M059J (cell line): Measurements from ENCODE around the gene GPR32. TPM values are rescaled to one million over a fixed set of nuclear protein-coding genes. Genes with fewer than 3 reads are reported as not detected.
"Not testable (repeated sequence)": the region's sequence is repeated elsewhere in the genome, so short reads cannot be mapped to it uniquely, and the experiment has no call there.

Experiments
- DNase-seq: peaks from one replicate; pipeline ENCODE4 v3.0.0-alpha.2; 2012; ENCODE audit warnings: low read depth
- total RNA-seq: library from RNA; depleted of rRNA; stranded (reverse); fragments of >200 nt; shearing (Covaris generic); gene quantifications from 2 replicates; pipeline ENCODE4 v1.2.3, GENCODE V29; 2014

The GPR32 gene
- total RNA-seq, 1 experiment from 2014 or later = not detected

DNA sequence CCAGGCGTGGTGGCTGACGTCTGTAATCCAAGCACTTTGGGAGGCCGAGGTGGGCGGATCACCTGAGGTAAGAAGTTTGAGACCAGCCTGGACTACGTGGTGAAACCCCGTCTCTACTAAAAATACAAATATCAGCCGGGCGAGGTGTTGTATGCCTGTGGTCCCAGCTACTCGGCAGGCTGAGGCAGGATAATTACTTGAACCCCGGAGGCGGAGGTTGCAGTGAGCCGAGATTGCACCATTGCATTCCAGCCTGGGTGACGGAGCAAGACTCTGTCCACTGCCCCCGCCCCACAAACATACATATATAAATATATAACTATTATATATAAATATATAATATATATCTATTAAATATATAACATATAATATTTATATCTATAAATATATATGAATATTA lies 23.1 kb upstream of the GPR32 start:
- DNase-seq = not testable (repeated sequence)

DNA sequence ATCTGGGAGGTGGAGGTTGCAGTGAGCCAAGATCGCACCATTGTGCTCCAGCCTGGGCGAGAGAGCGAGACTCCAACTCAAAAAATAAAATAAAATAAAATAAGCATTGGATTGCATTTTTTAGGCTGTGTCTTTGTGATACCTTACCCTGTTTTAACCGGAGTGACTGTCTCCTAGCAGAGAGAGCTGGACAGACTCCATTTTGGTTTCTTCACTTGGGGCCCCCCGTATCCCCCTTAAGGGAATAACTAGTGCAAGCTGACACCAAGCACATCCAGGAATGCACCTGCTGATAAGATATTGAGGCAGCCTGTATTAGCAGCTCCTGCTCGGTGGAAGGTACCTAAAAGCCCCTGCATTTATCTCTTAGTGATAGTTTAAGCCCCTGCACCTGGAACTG lies 20.8 kb upstream of the GPR32 start:
- DNase-seq = no peak

DNA sequence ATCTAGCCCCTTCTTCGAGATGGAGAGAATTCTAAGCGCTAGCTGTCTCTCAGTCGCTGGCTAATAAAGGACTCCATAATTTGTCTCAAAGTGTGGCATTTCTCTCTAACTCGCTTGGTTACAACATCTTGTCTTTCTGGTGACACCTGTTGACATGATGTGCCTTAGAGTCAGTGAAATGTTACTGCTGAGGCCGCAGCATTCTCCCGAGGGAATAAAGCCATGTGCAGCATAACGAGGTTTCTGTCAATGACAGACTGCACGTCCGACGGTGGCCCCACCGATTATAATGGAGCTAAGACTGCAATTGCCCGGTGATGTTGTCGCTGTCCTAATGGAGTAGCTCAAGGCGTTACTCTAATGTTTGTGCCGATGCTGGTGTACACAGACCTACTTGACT lies 20.3 kb upstream of the GPR32 start:
- no peak for DNase-seq

DNA sequence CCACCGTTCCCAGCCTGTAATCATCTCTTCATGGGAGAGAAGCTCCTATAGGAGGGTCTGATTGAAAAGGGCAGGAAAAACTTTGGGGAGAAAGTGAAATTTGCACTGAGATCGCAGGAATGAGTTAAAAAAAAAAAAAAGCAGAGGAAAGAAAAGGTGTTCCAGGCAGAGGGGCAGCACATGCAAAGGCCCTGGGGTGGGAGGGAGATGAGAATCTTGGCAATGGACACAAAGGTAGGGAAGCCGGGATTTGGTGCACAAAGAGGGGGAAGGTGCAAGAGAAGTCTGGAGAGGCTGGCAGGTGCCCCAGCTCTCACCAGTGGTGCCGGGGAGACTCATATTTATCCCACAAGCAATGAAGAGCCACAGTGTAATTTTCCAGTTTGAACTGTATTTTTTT lies 16.4 kb upstream of the GPR32 start:
- DNase-seq = no peak

DNA sequence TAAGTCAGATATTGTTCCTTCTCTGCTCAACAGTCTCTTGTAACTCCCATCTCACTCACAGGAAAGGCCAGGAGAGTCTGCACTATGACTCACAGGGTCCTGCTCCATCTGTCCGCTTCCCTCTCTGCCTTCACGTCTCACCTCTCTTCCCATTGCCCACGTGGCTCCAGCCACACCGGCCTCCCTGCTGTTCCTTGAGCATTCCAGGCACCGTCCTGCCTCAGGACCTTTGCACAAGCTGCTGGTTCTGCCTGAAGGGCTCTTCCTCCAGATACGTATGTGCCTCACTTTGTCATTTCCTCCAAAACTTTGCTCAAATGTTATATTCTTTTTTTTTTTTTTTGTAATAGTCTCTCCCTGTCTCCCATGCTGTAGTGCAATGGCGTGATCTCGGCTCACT lies 14.0 kb upstream of the GPR32 start:
- DNase-seq = not testable (repeated sequence)

DNA sequence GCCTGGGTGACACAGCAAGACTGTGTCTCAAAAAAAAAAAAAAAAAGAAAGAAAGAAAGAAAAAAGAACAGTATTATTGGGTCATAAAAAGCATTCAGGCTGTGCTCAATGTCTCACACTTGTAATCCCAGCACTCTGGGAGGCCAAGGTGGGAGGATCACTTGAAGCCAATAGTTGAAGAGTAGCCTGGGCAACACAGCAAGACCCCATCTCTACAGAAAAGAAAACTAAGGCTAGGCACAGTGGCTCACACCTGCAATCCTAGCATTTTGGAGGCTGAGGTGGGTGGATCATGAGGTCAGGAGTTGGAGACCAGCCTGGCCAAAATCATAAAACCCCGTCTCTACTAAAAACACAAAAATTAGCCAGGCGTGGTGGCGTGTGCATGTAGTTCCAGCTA lies 12.6 kb upstream of the GPR32 start:
- not testable (repeated sequence) for DNase-seq

DNA sequence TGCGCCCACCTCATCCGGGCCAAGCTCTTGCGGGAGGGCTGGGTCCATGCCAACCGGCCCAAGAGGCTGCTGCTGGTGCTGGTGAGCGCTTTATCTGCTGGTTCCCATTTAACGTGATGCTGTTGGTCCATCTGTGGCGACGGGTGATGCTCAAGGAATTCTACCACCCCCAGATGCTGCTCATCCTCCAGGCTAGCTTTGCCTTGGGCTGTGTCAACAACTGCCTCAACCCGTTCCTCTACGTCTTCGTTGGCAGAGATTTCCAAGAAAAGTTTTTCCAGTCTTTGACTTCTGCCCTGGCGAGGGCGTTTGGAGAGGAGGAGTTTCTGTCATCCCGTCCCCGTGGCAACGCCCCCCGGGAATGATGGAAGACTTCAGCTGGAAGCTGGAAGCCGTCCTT lies 11.2 kb upstream of the GPR32 start:
- not testable (repeated sequence) for DNase-seq

DNA sequence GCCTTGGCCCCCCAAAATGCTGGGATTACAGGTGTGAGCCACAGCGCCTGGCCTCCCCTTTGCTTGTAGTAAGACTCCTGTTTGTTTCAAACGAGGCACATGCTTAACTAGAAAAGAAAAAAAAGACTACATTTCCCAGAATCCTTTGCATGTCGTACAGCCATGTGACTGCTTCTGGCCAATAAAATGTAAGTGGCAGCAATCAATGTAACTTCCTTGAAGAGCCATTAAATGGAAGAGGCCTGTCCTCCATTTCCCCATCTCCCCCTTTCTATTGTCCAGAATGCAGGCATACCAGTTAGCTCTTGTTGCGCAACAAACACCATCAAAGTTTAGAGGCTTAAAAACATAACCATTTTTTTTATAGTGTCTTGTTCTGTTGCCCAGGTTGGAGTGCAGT lies 10.4 kb upstream of the GPR32 start:
- DNase-seq = no peak

DNA sequence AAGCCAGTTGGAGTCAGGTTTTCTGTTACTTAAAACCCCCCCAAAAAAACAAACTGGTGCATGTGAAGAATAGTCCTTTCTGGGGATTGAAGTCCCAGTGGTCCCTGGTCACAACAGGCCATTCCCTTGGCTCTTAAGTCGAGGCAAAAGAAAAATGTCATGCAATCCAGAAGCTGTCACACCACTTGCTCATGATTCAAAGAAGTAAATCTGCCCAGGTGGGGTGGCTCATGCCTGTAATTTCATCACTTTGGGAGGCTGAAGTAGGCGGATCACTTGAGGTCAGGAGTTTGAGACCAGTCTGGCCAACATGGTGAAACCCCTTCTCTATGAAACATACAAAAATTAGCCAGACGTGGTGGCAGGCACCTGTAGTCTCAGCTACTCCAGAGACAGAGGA lies 8.8 kb upstream of the GPR32 start:
- not testable (repeated sequence) for DNase-seq

DNA sequence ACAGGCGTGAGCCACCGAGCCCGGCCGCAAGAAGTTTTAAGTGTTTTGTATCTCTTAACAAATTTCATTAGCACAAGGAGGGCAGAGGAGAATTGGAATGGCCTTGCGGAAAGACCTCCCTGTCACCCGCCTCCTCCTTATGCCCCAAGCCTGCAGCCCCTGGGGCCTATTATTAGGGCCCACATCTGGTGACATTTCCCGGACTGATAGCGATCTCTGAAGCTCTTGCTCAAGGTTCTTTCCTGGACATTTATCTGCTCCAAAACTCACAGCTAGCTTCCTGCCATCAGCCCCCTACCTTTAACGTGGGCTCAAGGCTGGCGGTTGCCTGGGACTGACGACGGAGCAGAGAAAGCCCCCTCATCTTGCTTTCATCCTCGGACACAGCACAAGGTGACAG lies 6.7 kb upstream of the GPR32 start:
- DNase-seq = not testable (repeated sequence)

DNA sequence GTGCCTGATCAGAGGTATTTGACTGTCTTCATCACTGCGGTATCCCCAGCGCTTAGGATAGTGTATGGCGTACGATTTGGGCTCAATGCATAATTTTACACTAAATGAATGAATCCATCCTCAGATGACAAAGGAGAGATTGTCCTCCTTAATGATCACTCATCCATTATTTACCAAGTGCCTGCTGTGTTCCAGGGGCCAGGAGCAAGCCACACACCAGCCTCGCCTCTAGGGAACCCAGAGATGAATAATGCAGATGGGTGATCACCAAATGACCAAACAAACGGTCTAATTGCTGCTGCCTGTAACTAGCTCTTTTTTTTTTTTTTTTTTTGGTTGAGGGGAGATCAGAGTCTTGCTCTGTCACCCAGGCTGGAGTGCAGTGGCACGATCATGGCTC lies 5.9 kb upstream of the GPR32 start:
- DNase-seq = no peak

DNA sequence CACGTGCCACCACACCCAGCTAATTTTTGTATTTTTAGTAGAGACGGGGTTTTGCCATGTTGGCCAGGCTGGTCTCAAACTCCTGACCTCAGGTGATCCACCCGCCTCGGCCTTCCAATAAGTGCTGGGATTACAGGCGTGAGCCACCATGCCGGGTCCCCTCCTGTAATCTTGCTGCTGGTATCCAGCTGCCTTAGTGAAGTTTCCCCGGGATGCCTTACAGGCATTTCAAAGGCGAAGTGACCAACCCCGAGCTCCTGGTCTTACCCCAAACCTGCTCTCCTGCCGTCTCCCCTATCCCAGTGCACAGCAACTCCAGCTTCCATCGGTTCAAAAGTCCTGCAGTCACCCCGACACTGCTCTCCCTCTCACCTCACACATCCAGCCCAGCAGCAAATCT lies 3.5 kb upstream of the GPR32 start:
- DNase-seq = not testable (repeated sequence)

DNA sequence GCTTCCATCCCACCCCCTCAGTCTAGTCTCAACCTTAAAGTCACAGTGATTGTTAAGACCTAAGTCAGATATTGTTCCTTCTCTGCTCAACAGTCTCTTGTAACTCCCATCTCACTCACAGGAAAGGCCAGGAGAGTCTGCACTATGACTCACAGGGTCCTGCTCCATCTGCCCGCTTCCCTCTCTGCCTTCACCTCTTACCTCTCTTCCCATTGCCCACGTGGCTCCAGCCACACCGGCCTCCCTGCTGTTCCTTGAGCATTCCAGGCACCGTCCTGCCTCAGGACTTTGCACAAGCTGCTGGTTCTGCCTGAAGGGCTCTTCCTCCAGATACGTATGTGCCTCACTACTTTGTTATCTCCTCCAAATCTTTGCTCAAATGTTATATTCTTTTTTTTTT lies 3.0 kb upstream of the GPR32 start:
- DNase-seq = peak; percentile 47

DNA sequence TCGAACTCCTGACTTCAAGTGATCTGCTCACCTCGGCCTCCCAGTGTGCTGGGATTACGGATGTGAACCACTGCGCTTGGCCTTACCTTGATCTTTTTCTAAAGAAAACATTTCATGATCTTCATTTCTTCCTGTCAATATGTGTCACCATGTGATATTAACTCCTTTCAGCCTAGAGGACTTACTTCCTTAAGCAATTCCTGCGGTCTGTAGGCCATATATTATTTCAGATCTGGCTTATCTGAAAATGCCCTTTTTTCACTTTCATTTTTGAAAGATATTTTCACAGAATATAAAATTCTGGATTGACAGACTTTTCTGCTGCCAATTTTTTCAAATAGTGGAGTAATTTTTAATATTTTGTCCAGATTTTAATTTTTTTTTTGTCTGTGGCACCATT lies 2.0 kb upstream of the GPR32 start:
- DNase-seq = no peak

DNA sequence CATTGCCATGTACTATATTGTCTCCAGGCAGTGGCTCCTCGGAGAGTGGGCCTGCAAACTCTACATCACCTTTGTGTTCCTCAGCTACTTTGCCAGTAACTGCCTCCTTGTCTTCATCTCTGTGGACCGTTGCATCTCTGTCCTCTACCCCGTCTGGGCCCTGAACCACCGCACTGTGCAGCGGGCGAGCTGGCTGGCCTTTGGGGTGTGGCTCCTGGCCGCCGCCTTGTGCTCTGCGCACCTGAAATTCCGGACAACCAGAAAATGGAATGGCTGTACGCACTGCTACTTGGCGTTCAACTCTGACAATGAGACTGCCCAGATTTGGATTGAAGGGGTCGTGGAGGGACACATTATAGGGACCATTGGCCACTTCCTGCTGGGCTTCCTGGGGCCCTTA lies 624 bp downstream of the GPR32 start:
- no peak for DNase-seq

DNA sequence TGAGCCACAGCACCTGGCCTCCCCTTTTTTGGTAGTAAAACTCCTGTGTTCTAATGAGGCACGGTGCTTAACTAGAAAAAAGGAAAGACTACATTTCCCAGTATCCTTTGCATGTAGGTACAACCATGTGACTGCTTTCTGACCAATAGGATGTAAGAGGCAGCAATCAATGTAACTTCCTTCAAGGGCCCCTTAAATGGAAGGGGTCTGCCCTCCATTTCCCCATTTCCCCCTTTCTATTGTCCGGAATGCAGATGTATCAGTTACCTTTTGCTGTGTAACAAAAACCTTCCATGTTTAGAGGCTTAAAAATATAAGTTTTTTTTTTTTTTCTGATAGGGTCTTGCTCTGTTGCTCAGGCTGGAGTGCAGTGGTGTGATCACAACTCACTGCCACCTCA lies 2.2 kb downstream of the GPR32 start:
- no peak for DNase-seq

DNA sequence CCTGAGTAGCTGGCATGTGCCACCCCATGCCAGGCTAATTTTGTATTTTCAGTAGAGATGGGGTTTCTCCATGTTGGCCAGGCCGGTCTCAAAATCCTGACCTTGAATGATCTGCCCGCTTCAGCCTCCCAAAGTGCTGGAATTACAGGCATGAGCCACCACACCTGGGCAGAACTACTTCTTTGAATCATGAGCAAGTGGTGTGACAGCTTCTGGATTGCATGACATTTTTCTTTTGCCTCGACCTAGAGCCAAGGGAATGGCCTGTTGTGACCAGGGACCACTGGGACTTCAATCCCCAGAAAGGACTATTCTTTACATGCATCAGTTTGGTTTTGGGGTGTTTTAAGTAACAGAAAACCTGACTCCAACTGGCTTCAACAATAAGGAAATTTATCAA lies 2.6 kb downstream of the GPR32 start:
- DNase-seq = not testable (repeated sequence)

DNA sequence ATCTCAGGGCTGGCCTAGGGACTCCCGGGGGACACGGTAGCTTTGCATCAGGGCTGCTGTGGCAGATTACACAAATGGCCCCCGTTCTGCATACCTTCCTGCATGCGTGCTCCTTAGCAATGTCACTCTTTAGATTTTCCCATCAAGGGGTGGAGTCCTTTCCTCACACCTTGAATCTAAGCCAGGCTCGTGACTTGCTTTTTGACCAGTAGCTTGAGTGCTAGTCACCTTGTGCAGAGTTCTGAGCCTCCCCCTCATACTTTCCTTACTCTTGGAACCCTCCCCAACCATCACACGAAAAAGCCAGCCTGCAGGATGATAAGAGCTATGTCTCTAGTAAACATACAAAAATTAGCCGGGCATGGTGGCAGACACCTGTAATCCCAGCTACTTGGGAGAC lies 3.2 kb downstream of the GPR32 start:
- DNase-seq = not testable (repeated sequence)

DNA sequence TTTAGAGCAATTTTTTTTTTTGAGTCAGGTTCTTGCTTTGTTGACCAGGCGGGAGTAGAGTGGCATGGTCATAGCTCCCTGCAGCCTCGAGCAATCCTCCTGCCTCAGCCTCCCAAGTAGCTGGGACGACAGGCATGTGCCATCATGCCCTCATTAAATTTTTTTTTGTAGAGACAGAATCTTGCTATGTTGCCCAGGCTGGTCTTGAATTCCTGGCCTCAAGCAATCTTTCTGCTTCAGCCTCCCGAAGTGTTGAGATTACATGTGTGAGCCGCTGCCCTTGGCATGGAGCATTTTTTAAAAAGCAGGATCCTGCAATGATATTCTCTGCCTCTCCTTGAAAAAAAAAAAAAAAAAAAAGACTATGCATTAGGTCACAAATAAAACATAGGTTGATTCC lies 5.9 kb downstream of the GPR32 start:
- DNase-seq = no peak

DNA sequence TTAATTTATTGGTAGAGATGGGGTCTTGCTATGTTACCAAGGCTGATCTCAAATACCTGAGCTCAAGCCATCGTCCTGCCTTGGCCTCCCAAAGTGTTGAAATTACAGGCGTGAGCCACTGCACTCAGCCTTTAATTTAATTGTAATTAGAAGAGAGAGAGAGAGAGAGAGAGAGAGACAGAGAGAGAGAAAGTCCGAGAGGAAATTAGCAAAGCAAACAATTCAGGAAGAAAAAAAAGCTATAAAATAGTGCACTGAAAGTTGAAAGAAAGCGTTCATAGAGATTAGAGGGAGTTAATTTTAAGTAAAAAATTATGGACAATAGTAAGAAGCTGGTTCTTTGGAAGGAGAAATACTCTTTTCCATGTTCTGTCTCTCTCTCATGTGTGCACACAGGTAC lies 7.0 kb downstream of the GPR32 start:
- no peak for DNase-seq

DNA sequence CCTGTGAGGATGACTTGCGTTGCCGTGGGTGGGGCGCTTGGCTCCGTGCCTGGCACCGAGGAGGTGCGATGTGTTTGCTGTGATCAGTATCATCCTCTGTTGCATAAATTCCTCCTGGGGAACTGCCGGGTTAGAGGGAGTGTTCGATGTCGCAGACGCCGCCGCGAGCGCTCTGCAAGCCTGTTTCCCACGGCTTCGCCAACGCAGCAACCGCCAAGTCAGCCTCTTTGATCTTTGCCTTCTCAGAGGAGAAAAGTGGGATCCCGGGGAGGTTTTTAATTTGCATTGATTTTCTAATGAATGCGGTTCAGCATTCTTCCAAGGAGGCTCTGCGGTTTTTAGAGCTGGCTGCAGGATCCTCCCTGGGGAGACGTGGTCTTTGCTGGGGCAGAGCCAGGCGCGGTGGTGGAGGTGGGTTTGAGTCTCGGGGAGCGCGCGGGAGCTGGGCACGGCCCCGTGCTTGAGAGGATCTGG lies 7.6 kb downstream of the GPR32 start:
- peak; percentile 41 for DNase-seq

DNA sequence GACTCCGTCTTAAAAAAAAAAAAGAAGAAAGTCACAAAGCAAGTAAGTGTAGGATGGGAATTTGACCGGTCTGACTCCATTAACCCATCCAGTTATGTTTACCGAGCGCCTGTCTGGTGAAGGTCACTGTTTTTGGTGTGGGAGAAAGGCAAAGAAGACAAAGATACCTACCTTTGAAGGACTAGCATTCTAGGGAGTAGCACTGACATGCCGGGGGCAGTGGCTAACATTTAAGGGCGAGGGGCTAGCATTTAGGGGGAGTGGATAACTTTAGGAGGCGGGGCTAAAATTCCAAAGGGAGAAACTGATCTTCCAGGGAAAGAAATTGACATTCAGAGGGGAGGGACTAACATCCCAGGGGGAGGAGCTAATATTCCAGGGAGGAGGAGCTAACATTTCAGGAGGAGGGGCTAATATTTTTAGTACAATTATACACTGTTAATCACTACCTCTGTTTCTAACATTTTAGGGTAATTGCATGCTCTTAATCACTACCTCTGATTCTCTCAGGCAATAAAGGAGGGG lies 8.7 kb downstream of the GPR32 start:
- no peak for DNase-seq

DNA sequence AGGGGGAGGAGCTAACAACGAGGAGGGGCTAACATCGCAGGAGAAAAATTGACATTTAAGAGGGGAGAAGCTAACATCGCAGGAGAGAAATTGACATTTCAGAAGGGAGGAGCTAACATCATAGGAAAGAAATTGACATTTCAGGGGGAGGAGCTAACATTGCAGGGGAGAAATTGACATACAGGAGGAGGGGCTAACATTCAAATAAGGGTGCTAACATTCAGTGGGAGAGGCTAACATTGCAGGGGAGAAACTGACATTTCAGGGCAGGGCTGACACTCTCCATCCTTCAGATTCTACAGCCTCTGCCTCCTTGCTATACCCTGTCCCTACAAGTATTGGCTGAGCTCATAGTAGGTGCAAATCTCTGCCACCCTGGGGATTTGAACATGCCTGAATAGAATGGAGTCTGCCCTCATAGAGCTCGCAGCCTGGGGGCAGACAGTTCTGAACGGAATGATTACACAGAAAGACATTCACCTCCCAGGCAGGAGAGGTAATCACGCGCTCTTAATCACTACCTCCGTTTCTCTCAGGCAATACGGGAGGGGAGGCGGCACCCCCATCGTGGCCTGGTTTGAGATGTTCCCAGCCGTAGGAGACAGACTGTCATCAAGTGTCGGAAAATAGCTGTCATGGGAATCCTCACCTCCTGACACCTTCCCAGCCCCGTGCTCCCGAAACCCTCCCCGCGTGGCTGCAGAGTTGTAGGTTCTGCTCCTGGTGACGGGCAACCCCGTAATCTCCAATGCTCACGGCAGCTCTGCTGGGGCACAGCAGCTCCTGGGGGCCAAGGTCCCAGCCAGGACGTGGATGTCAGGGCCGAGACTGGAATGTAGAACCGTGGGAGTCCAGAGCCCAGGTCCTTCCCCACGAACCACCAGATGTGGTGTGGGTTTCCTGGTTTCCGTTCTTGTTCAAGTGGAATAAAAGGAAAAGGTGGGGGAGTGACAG lies 9.5 kb downstream of the GPR32 start:
- peak; percentile 55 for DNase-seq
